ENCODE data around the gene MARF1.
"Not testable (repeated sequence)": the region's sequence is repeated elsewhere in the genome, so short reads cannot be mapped to it uniquely, and the experiment has no call there.

Gene MARF1

GRCh38 chr16:15643048-15643945, at the start of gene MARF1:
Gene MARF1 (minus strand): TSS chr16:15643154. CDS start chr16:15639233, 3,921 bp downstream.
- in situ Hi-C loops (cut with MboI; ENCODE audit: low sequenced_read_pairs) = no loop called here

- in situ Hi-C loops (cut with MboI; ENCODE audit: low sequenced_read_pairs) = not testable (repeated sequence)
Measured at GRCh38 chr16:15692508-15692907, 49.6 kb upstream of the MARF1 start.

DNA sequence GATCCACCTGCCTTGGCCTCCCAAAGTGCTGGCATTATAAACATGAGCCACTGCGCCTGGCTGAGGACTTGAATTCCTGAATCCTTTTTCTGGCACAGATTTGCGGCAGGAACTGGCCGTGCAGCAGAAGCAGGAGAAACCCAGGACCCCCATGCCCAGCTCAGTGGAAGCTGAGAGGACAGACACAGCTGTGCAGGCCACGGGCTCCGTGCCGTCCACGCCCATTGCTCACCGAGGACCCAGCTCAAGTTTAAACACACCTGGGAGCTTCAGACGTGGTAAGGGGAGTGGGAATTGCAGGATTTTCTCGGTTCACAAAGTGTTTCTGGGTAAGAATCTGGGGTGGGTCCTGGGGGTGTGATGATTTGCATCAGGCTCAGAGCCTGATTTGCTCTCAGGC, 48.1 kb upstream of the MARF1 start:
- in situ Hi-C loops (cut with MboI; ENCODE audit: low sequenced_read_pairs) = no loop called here

DNA sequence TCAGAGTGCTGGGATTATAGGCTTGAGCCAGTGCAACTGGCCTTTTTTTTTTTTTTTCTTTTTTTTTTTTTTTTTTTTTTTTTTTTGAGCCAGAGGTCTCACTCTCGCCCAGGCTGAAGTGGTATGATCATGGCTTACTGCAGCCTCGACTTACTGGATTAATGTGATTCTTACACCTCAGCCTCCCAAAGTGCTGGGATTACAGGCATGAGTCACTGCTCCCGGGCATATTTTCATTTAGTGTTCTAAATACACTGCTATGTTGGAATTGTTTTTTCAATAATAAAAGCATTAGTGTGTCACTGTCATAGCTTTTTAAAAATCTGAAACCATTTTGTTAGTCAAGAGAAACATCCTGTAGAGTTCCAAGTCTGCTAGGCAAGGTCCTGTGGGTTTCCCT, 47.3 kb upstream of the MARF1 start:
- in situ Hi-C loops (cut with MboI; ENCODE audit: low sequenced_read_pairs) = no loop called here

GRCh38 chr16:15689290-15689689, 46.3 kb upstream of the MARF1 start:
- in situ Hi-C loops (cut with MboI; ENCODE audit: low sequenced_read_pairs) = no loop called here

DNA sequence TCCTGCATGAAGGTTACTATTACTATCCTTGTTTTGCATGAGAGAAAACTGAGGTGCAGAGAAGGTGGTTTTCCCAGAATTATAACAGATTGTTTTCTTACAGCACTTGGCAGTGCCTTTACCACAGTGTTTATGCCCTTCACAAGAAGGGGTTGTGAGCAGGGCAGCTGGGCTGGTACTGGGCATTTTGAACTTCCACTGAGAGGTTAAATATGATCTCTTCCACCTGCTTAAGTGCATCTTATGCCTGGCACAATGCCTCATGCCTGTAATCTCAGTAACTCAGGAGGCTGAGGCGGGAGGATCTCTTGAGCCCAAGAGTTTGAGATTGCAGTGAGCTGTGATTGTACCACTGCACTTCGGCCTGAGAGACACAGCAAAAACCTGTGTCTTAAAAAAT, 43.3 kb upstream of the MARF1 start:
- in situ Hi-C loops (cut with MboI; ENCODE audit: low sequenced_read_pairs) = no loop called here

- in situ Hi-C loops (cut with MboI; ENCODE audit: low sequenced_read_pairs) = no loop called here
Measured at GRCh38 chr16:15682105-15682570, 39.2 kb upstream of the MARF1 start.

DNA sequence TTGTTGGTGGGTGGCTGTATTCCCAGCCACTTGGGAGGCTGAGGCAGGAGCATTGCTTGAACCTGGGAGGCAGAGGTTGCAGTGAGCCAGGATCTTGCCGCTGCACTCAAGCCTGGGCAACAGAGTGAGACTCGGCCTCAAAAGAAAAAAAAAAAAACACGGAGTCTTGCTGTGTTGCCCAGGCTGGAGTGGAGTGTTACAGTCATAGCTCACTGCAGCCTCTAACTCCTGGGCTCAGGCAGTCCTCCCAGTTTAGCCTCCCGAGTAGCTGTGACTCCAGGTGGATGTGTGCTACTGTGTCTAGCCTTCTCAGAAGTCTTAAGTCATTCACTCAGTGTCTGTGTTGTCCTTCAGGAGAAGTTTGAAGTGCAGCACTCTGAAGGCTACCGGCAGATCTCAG, 34.5 kb upstream of the MARF1 start:
- in situ Hi-C loops (cut with MboI; ENCODE audit: low sequenced_read_pairs) = no loop called here

GRCh38 chr16:15676506-15676905, 33.6 kb upstream of the MARF1 start:
- in situ Hi-C loops (cut with MboI; ENCODE audit: low sequenced_read_pairs) = no loop called here

DNA sequence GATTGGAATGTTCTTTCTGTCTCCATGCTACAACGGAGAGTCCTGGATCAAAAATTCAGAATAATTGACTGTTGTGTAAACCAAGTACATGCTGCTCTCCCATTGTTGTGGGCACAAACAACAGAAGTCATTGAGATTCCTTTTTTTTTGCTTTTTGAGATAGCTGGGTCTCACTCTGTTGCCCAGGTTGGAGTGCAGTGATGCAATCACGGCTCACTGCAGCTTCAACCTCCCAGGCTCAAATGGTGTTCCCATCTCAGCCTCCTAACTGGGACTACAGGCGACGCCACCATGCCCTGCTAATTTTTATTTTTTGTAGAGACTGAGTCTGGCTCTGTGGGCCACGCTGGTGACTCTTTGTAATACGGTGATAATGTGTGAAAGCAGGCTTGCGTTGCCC, 31.6 kb upstream of the MARF1 start:
- in situ Hi-C loops (cut with MboI; ENCODE audit: low sequenced_read_pairs) = no loop called here

GRCh38 chr16:15672514-15673167, 29.7 kb upstream of the MARF1 start:
- in situ Hi-C loops (cut with MboI; ENCODE audit: low sequenced_read_pairs) = no loop called here

DNA sequence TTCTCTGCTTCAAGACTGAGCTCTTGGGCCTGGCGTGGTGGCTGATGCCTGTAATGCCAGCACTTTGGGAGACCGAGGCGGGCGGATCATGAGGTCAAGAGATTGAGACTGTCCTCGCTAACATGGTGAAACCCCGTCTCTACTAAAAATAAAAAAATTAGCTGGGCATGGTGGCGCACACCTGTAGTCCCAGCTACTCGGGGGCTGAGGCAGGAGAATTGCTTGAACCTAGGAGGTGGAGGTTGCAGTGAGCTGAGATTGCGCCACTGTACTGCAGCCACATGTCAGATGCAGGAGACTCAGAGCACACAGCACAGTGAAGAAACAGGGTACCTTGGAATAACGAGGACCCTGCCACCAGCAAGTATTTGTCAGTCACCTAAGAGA, 29.2 kb upstream of the MARF1 start:
- in situ Hi-C loops (cut with MboI; ENCODE audit: low sequenced_read_pairs) = not testable (repeated sequence)

DNA sequence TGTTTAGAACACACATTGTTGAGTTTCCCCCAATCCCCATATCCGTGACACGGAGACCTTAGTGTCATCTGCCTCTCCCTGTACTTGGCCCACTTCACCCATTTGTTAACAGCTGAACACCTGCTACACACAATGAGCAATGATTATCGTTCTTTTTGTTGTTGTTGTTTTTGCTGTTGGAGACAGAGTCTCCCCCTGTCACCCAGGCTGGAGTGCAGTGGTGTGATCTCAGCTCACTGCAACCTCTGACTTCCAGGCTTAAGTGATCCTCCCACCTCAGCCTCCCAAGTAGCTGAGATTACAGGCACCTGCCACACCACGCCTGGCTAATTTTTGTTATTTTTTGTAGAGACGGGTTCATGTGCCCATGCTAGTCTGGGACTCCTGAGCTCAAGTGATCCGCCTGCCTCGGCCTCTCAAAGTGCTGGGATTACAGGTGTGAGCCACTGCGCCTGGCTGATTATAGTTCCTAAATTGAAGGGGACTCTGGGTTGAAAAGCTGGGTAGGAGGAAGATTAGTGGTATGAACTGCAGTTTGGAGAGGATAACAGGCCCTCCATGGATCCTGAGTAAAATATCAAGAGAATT, 28.7 kb upstream of the MARF1 start:
- in situ Hi-C loops (cut with MboI; ENCODE audit: low sequenced_read_pairs) = no loop called here

DNA sequence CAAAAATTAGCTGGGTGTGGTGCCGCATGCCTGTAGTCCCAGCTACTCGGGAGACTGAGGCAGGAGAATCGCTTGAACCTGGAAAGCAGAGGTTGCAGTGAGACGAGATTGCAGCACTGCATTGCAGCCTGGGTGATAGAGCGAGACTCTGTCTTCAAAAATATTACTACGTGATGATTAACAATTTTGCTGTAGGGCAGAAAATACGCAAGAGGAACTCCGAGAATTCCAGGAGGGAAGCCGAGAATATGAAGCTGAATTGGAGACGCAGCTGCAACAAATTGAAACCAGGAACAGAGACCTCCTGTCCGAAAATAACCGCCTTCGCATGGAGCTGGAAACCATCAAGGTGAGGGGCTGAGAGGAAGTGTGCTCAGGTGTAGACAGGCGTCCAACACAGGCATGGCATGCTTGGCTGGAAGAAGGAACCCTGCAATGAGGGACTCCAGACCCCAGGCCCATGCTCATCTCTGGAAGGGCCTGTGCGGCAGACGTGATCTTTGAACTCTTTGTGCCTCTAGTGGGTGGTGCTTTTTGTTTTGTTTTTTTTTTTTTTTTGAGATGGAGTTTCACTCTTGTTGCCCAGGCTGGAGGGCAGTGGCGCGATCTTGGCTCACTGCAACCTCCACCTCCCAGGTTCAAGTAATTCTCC, 24.3 kb upstream of the MARF1 start:
- in situ Hi-C loops (cut with MboI; ENCODE audit: low sequenced_read_pairs) = no loop called here

DNA sequence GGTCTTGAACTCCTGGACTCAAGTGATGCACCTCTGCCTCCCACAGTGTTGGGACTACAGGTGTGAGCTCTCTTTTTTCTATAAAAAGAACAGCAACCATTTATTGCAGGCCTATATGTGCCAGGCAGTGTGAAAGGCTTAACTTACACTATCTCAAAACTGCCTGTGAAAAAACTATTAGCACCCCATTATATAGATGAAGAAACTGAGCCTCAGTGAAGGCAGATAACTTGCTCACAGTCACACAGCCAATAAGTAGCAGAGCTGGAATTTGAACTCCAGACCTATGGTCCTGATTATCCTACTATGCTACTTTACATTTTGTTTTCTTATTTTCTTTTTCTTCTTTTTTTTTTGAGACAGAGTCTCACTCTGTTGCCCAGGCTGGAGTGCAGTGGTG, 22.2 kb upstream of the MARF1 start:
- in situ Hi-C loops (cut with MboI; ENCODE audit: low sequenced_read_pairs) = no loop called here

- in situ Hi-C loops (cut with MboI; ENCODE audit: low sequenced_read_pairs) = no loop called here
Measured at GRCh38 chr16:15660203-15660601, 17.2 kb upstream of the MARF1 start.

GRCh38 chr16:15658556-15658955, 15.6 kb upstream of the MARF1 start:
- in situ Hi-C loops (cut with MboI; ENCODE audit: low sequenced_read_pairs) = no loop called here

GRCh38 chr16:15658149-15658548, 15.2 kb upstream of the MARF1 start:
- in situ Hi-C loops (cut with MboI; ENCODE audit: low sequenced_read_pairs) = no loop called here

DNA sequence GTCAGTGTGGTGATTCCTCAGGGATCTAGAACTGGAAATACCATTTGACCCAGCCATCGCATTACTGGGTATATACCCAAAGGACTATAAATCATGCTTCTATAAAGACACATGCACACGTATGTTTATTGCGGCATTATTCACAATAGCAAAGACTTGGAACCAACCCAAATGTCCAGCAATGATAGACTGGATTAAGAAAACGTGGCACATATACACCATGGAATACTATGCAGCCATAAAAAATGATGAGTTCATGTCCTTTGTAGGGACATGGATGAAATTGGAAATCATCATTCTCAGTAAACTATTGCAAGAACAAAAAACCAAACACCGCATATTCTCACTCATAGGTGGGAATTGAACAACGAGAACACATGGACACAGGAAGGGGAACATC, 12.6 kb upstream of the MARF1 start:
- in situ Hi-C loops (cut with MboI; ENCODE audit: low sequenced_read_pairs) = not testable (repeated sequence)

DNA sequence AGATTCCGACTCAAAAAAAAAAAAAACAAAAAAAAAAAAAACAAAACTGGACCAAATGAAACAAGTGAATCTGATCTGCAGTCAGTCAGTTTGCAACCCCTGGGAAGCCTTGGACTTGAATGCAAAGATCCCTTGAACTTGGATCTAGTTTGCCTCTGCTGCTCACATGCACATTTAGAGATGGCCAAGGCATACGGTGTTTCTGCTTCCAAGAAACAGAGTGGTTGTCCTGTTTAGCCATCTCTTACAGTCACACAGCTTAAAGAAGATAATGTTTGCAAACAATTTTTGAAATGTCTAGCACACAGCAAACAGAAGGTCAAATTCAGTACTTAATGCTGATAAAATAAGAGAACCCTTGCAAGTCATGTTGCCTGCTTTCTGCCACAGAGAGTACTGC, 11.6 kb upstream of the MARF1 start:
- in situ Hi-C loops (cut with MboI; ENCODE audit: low sequenced_read_pairs) = no loop called here

DNA sequence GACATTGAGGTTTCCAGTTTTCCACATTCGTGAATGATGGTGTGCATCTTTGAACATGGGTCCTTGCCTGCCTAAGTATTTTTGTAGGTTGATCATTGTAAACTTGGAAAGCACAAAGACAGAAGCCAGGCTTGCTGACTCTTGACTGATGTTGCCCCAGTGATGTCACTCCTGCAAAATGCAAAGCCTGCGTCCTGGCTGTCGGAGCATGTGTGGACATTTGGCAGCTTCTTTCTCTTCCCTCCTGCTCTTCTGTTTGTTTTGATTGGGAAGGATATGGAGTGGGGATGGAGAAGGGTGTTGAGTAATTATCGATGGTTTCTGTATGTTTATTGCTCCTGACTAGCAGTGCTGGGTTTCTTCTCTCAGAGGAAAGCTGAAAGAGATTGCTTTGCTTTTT, 10.3 kb upstream of the MARF1 start:
- in situ Hi-C loops (cut with MboI; ENCODE audit: low sequenced_read_pairs) = no loop called here

Data from HL-60/S4 treated with retinoic acid at 250 ng/mL for 4 days and 3 days (cell line).